ENCODE measurements around the gene LAMA5. TPM values are rescaled to one million over a fixed set of nuclear protein-coding genes. Genes with fewer than 3 reads are reported as not detected.
A peak's percentile ranks its signal among the peaks of the same experiment; 100 is the strongest.

The LAMA5 gene
- total and polyA plus RNA-seq, 2 experiments from 2014 or later = 201 to 298 TPM

DNA sequence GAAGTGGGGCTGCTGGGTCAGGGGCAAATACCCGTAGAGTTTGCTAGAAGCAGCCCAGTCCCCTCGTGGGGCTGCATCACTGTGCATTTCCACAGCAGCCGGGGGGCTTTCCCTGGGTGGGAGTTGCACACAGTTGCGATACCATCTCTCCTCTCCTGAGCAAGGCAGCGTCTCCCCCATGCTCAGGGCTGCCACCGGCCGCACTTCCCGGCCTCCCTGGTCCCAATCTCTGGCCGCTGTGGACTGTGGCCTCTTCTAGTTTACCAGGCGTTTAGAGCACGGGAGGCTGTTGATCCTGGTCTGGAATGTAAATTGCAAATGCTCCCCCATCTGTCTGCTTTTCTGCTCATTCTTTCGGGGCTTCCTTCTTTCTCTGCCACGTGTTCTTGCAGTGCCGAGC is 97.7 kb downstream of the LAMA5 start:
- H3K36me3 ChIP-seq (ENCODE audit: insufficient read depth) = peaks cover 16% of the 10 kb centered on the region
- no peaks in the 10 kb centered on the region; the same call in 1 of the 2 replicates for H4K20me1 ChIP-seq (replicated peaks; ENCODE audit: insufficient read depth)
- DNase-seq (ENCODE audit: low spot score) = no peak
- Mint-ChIP-seq H3K4me3 (no peak overlapping the region), H3K27ac (peak overlapping the region; percentile 0; the same call in 1 of the 2 replicates), H3K36me3 (ENCODE audit: low read depth) (peaks cover 41% of the 10 kb centered on the region), H3K4me1 (peaks cover 3% of the 10 kb centered on the region; the same call in 1 of the 3 replicates), H3K27me3 (ENCODE audit: insufficient read depth, low read depth, poor library complexity) (peaks cover 2% of the 10 kb centered on the region), H3K9me3 (peaks cover 13% of the 10 kb centered on the region; the same call in 2 of the 3 replicates)
- no peak for ATAC-seq
- TF ChIP-seq EZH2phosphoT487 (IDR thresholded peaks at IDR 0.05; ENCODE audit: unreplicated experiment) (no peak), NANOG (IDR thresholded peaks at IDR 0.05; ENCODE audit: borderline replicate concordance) (no peak), ZNF114 (CRISPR knock-in tag; IDR thresholded peaks at IDR 0.05) (no peak), POLR2AphosphoS5 (IDR thresholded peaks at IDR 0.05; ENCODE audit: low read depth) (no peak), STAT1 (IDR thresholded peaks at IDR 0.05; ENCODE audit: unreplicated experiment) (no peak), CREB1 (CRISPR knock-in tag; IDR thresholded peaks at IDR 0.05; ENCODE audit: low read depth) (no peak), JUNB (IDR thresholded peaks at IDR 0.05; ENCODE audit: unreplicated experiment) (no peak)
- TF ChIP-seq, protein P1, sequence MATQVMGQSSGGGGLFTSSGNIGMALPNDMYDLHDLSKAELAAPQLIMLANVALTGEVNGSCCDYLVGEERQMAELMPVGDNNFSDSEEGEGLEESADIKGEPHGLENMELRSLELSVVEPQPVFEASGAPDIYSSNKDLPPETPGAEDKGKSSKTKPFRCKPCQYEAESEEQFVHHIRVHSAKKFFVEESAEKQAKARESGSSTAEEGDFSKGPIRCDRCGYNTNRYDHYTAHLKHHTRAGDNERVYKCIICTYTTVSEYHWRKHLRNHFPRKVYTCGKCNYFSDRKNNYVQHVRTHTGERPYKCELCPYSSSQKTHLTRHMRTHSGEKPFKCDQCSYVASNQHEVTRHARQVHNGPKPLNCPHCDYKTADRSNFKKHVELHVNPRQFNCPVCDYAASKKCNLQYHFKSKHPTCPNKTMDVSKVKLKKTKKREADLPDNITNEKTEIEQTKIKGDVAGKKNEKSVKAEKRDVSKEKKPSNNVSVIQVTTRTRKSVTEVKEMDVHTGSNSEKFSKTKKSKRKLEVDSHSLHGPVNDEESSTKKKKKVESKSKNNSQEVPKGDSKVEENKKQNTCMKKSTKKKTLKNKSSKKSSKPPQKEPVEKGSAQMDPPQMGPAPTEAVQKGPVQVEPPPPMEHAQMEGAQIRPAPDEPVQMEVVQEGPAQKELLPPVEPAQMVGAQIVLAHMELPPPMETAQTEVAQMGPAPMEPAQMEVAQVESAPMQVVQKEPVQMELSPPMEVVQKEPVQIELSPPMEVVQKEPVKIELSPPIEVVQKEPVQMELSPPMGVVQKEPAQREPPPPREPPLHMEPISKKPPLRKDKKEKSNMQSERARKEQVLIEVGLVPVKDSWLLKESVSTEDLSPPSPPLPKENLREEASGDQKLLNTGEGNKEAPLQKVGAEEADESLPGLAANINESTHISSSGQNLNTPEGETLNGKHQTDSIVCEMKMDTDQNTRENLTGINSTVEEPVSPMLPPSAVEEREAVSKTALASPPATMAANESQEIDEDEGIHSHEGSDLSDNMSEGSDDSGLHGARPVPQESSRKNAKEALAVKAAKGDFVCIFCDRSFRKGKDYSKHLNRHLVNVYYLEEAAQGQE (IDR thresholded peaks at IDR 0.05; ENCODE audit: unreplicated experiment) = no peak
- TF ChIP-seq, protein P2, sequence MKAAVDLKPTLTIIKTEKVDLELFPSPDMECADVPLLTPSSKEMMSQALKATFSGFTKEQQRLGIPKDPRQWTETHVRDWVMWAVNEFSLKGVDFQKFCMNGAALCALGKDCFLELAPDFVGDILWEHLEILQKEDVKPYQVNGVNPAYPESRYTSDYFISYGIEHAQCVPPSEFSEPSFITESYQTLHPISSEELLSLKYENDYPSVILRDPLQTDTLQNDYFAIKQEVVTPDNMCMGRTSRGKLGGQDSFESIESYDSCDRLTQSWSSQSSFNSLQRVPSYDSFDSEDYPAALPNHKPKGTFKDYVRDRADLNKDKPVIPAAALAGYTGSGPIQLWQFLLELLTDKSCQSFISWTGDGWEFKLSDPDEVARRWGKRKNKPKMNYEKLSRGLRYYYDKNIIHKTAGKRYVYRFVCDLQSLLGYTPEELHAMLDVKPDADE (IDR thresholded peaks at IDR 0.05) = no peak
- TF ChIP-seq, protein P3, sequence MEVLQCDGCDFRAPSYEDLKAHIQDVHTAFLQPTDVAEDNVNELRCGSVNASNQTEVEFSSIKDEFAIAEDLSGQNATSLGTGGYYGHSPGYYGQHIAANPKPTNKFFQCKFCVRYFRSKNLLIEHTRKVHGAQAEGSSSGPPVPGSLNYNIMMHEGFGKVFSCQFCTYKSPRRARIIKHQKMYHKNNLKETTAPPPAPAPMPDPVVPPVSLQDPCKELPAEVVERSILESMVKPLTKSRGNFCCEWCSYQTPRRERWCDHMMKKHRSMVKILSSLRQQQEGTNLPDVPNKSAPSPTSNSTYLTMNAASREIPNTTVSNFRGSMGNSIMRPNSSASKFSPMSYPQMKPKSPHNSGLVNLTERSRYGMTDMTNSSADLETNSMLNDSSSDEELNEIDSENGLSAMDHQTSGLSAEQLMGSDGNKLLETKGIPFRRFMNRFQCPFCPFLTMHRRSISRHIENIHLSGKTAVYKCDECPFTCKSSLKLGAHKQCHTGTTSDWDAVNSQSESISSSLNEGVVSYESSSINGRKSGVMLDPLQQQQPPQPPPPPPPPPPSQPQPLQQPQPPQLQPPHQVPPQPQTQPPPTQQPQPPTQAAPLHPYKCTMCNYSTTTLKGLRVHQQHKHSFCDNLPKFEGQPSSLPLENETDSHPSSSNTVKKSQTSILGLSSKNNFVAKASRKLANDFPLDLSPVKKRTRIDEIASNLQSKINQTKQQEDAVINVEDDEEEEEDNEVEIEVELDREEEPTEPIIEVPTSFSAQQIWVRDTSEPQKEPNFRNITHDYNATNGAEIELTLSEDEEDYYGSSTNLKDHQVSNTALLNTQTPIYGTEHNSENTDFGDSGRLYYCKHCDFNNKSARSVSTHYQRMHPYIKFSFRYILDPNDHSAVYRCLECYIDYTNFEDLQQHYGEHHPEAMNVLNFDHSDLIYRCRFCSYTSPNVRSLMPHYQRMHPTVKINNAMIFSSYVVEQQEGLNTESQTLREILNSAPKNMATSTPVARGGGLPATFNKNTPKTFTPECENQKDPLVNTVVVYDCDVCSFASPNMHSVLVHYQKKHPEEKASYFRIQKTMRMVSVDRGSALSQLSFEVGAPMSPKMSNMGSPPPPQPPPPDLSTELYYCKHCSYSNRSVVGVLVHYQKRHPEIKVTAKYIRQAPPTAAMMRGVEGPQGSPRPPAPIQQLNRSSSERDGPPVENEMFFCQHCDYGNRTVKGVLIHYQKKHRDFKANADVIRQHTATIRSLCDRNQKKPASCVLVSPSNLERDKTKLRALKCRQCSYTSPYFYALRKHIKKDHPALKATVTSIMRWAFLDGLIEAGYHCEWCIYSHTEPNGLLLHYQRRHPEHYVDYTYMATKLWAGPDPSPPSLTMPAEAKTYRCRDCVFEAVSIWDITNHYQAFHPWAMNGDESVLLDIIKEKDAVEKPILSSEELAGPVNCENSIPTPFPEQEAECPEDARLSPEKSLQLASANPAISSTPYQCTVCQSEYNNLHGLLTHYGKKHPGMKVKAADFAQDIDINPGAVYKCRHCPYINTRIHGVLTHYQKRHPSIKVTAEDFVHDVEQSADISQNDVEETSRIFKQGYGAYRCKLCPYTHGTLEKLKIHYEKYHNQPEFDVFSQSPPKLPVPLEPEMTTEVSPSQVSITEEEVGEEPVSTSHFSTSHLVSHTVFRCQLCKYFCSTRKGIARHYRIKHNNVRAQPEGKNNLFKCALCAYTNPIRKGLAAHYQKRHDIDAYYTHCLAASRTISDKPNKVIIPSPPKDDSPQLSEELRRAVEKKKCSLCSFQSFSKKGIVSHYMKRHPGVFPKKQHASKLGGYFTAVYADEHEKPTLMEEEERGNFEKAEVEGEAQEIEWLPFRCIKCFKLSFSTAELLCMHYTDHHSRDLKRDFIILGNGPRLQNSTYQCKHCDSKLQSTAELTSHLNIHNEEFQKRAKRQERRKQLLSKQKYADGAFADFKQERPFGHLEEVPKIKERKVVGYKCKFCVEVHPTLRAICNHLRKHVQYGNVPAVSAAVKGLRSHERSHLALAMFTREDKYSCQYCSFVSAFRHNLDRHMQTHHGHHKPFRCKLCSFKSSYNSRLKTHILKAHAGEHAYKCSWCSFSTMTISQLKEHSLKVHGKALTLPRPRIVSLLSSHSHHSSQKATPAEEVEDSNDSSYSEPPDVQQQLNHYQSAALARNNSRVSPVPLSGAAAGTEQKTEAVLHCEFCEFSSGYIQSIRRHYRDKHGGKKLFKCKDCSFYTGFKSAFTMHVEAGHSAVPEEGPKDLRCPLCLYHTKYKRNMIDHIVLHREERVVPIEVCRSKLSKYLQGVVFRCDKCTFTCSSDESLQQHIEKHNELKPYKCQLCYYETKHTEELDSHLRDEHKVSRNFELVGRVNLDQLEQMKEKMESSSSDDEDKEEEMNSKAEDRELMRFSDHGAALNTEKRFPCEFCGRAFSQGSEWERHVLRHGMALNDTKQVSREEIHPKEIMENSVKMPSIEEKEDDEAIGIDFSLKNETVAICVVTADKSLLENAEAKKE (CRISPR knock-in tag; IDR thresholded peaks at IDR 0.05) = no peak
- H3K27me3 ChIP-seq (ENCODE audit: insufficient read depth) = no peaks in the 10 kb centered on the region
- H3K27ac ChIP-seq (ENCODE audit: low read depth) = no peak overlapping the region
- H2AFZ ChIP-seq = no peak overlapping the region
- no peaks in the 10 kb centered on the region for H3K9me2 ChIP-seq (ENCODE audit: insufficient read depth)
- H3K79me2 ChIP-seq (replicated peaks; ENCODE audit: insufficient read depth) = no peaks in the 10 kb centered on the region
- no peaks in the 10 kb centered on the region for H3F3A ChIP-seq (replicated peaks; ENCODE audit: low read depth)
- no peaks in the 10 kb centered on the region for H3K4me1 ChIP-seq (ENCODE audit: insufficient read depth)
- H3K4me3 ChIP-seq = no peak overlapping the region
- H3K4me2 ChIP-seq = no peak overlapping the region

All from GM23338 (cell line).